ENCODE measurements around the gene IDH2.
"Not testable (repeated sequence)": the region's sequence is repeated elsewhere in the genome, so short reads cannot be mapped to it uniquely, and the experiment has no call there.

Gene IDH2

DNA sequence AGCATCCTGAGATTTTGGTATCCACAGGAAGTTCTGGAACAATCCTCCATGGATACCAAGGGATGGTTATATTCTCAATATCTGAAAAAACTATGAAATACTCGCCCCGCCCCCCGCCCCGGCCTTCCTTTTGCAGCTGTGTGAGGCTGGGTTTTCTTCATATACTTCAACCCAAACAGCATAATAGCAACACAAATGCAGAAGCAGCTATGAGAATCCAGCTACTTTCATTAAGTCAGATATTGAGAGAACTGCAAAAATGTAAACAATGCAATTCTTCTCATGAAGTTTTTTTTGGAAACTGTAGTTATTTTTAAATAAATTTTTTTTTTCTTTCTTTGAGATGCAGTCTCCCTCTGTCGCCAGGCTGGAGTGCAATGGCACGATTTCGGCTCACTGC lies 10.9 kb upstream of the IDH2 start:
- no peak for DNase-seq

DNA sequence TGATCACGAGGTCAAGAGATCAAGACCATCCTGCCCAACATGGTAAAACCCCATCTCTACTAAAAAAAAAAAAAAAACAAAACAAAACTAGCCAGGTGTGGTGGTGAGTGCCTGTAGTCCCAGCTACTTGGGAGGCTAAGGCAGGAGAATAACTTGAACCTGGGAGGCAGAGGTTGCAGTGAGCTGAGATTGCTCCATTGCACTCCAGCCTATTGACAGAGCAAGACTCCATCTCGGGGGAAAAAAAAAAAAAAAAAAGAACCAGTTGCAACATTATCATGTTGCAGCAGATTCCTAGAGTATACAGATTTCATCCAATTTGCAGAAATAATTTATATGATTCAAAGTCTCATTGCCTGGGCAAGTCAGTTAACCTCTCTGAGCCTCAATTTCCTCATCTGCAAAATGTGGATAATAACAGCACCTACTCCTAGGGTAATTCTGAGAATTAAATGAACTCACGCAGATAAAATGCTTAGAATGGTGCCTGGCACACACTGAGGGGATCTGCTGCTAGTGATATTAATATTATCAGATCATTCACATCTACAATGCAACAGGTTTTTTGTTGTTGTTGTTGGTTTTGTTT lies 7.0 kb upstream of the IDH2 start:
- peak in 1 of 2 donors; percentile 15 for DNase-seq

DNA sequence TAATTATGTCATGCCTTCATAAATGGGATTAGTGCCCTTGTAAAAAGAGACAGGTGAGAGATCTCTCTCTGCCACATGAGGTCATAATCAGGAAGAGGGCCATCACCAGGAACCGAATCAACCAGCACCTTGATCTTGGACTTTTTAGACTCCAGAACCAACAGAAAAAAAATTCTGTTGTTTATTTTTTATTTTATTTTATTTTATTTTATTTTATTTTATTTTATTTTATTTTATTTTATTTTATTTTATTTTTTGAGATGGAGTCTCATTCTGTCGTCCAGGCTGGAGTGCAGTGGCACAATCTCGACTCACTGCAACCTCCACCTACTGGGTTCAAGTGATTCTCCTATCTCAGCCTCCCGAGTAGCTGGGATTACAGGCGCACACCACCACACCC lies 5.8 kb upstream of the IDH2 start:
- not testable (repeated sequence) for DNase-seq

DNA sequence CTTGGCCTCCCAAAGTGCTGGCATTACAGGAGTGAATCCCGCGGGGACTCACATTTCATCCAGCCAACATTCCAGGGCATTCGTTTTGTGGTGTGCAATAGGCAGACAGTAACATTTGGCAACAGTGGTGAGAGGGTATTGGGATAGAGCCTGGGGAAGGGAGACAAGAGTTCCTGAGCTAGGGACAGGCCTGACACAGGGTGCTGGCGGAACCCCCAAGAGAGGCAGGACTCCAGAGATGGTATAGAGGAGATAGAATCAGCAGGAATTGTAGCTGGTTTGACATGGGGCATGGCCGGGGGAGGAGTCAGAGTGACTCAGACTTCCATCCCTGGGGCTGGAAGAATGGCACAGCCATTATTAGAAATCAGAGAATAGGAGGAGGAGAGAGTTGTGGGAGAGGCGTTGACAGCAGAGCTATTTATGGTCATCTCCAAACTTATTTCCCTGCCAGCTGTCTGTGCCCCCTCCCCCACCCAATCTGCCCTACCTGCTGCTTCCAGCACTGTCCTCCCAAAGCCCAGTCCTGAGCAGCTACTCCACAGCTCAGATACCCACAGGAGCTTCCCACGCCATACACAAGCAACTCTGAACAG lies 4.4 kb upstream of the IDH2 start:
- DNase-seq, result no peak

DNA sequence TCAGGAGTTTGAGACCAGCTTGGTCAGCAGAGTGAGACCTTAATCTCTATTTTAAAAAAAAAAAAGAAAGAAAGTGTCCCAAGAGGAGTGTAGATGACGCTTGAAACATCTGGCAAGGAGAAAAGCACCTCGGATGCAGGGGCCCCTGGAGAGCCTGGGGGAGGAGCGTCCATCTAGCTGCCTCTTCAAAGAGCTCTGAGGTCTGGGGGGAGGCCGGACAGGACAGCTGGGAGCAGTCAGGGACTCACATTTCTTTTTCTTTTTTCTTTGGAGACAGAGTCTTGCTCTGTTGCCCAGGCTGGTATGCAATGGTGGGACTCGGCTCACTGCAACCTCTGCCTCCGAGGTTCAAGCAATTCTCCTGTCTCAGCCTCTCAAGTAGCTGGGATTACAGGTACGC lies 3.3 kb upstream of the IDH2 start:
- DNase-seq, result no peak

DNA sequence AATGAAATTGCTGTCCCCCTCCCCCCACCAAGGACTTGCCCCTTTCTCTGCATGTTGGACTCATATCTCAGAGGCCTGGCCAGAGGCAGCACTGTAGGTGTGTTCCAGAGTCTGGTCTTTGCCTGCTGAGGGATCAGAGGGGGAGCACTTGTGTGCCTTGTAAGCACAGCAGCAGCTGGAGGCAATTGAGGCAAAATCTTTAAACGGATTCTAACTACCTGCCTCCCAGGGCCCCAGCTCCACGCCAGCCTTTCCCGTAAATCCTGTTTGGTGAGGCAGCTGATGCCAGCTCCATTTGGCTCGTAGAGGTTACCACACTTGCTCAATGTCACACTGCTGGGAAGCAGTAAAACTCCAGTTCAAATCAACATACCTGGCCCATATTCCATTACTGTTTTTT lies 2.3 kb upstream of the IDH2 start:
- DNase-seq, result no peak

DNA sequence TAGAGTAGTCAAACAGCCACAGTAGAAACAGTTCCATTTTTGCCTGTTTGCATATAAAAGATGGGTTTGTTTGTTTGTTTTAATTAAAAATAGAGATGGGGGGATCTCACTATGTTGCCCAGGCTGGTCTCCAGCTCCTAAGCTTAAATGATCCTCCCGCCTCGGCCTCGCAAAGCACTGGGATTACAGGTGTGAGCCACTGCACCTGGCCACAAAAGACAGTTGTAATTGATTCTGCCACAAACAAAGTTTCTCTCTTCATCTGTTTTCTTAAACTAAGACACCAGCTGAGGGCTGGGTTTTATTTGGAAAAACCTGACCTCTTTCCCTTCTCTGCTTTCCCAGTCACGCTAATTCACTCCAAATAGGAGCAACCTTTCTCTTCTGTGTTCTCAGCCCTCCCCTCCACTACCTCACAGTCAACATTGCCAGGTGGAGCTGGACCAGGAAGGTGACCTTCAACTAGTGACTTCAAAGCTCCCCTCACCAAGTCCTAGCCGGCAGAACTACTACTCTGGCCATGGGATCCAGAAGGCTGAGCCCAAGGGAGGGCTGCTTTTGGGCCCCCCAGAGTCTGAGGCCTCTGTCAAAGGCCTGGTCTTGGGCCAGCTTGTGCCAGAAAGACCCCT lies 1.5 kb upstream of the IDH2 start:
- DNase-seq, result no peak

DNA sequence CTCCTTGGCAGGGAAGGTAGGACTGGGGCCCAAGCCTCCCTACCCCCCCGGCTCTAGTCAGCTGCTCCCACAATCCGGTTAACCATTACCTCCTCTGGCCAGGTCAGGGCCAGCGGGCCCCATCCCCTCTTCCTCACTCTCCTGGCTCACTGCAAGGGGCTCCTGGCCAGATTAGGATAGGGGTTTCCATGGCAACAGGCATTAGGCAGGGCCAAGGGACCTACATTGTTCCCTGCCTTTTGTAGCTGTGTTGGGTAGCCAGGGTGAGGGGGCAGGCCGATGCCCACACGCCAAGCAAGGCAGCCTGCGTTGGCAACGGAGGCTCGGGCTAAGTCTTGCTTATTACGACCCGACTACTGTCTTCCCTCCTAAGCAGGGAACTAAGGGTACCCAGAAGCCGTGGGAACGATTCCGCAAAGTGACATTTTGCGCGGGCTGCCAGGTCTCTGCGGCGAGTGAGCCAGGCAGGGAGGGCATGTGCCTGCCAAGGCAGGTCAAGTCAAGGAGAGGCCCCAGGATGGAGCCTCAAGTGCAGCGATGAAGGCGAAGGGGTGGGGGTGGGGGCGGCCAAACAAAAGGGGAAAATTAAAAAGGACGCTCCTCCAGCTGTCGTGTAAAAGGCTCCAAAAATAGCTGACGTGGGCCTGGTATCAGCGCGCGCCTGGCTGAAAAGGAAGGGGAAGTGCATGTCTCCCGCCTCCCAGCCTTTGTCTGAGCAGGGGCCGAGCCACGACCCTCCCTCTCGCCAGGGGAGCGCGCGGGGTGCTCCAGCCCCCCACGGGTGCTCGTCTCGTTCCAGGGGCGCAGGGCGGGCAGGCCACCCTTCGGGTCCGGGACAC lies 919 bp downstream of the IDH2 start:
- DNase-seq, result peak in 1 of 2 donors; percentile 54

DNA sequence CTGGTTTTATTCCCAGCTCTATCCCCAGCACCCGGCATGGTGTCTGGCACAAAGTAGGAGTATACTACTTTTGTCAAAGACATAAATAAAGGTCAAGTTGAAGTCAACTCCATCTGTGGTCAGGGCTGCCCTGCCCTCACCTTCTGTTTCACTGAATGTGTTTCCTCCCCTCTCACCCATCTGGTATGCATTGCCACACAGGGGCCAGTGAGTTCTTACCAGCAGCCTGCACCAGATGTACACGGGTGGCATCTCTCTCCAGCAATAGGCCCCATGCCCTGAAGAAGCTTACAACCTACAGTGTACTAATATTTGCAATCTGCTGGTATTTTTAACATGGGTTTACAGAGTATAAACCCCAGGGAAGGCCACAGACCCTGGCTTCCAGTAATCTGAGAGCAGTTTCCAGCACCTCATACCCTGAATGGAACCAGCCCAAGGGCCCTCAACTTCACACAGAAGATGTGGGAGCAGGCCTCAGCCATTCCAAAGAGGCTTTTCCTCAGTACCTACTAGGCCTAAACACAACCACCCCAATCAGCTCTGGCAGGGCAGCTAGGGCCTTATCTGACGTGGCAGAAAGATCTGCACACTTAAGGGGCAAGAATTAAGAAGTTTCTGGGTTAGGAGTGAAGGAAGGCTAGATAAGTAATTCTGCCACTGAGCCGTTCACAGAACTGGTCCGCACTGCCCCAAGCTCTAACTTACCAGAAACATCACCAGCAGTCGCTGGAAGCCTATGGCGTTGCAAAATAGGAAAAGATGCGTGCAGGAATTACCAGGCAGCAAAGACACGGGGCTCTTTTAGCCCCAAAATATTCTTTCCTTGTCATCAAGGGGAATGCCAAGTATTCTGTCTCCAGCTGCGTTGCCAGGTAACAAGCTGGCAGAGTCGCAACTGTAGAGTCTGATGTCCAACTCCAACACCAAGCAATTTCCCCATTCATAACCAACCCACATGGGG lies 2.1 kb downstream of the IDH2 start:
- DNase-seq, result peak in 1 of 2 donors; percentile 48

DNA sequence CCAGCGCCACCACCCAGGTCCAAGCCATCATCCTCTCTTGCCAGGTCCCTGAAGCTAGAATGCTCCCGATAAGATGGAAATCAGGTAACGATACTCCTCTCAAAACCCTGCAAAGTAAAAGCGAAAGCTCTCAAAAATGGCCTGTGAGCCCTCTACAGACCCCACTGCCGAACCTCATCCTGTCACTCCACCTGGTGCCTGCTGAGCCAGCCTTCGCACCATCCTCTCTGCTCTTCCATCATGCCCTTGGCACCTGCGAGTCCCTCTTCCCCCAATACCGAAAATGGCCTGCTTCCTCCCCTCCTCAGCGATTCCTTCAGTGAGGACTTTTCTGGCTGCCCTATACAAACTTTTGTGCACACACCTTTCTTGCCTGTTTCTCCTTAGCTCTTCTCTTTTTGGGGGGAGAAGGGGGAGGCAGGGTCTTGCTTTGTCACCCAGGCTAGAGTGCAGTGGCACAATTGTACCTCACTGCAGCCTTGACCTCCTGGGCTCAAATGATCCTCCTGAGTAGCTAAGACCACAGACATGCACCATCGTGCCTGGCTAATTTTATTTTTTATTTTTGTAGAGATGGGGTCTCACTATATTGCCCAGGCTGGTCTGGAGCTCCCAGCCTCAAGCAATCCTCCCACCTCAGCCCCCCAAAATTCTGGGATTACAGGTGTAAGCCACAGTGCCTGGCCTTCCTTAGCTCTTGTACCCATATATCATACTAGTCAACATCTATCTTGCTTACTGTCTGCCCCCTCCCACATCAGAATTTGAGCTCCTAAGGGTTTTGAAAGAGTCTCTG lies 3.0 kb downstream of the IDH2 start:
- no peak for DNase-seq

DNA sequence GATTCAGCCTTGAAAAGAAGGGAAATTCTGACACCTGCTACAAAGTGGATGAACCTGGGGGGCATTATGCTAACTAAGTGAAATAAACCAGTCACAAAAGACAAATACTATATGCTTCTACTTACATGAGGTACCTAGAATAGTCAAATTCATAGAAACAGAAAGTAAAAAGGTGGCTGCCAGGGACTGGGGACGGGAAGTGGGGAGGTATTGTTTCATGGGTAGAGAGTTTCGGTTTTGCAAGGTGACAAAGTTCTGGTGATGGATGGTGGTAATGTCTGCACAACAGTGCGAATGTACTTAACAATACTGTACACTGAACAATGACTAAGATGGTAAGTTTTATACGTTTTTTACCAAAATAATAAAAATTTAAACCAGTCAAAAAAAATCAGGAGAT lies 4.8 kb downstream of the IDH2 start:
- peak in 1 of 2 donors; percentile 35 for DNase-seq

DNA sequence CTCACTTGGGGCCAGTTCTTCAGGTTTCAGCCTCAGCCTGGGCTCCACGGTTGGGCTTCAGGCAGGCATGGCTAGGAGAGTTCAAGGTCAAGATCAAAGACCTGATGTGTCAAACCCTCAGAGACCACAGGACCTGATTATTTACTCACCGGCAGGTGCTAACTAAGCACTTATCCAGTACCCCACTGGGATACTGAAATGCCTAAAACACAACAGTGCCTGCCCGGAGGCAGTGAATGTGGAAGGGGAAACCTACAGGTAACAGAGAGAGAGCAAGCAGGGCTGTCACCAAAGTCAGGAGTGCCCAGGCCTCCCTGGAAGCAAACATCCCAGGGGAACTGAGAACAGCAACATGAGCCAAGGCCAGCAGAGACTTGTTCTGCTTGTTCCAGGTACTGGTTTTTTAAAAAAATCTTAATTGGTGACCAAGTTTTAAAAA lies 6.7 kb downstream of the IDH2 start:
- DNase-seq, result no peak

DNA sequence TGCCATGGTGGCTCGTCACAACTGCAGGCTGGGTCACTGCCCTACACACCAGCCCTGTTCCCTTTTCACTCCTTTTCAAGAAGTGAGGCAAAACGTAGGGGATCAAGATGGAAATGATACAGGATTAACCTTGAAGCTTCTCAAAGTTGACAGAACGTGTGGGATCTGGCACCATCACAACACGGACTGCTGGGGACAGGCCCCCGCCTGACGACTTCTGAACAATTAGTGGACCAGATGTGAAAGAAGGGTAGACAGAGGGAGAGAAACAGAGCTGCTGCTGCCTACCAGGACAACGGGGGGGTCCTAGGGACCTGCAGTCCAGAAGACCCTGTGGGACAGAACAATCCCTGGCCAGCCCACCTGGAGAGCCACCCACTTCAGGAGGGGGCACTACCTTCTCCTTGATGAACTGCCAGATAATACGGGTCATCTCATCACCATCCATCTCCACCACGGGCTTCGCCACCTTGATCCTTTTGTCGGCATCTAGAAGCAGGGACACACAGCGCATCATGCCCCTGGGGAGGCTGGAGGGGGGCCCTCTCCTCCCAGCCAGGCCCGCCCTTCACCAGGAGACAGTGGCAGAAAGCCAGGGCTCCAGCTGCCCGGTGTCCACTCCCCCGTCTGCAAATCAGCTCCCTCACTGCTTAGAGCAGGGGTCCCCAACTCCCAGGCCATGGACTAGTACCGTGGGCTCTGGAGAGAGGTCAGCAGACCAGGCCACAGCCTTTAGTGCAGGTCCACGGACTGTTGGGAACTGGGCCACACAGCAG lies 10.9 kb downstream of the IDH2 start:
- DNase-seq, result no peak

DNA sequence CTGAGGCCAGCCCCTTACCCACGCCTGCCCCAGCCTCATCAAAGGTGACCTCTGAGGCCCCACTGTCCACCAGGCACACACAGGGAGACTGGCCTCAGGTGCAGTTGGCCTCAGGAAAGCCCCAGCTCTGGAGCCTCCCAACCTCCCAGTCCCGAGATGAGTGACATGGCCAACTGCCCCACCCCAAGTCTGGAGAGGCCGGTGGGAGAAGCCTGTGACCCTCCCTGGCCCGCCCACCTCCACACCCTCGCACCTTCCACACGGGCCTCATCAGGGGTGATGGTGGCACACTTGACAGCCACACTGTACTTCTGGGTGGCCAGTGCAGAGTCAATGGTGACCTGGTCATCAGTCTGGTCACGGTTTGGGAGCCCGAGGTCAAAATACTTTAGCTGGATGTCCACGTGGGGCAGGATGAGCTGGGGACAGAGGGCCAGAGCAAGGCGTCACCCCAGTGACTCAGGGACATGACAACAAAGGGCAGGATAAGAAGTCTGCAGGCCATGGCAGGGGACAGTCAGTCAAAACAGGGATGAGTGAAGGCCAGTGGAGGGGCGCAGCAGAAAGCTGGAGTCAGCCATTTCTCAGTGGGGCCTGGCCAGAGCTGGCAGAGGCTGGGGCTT lies 11.9 kb downstream of the IDH2 start:
- no peak for DNase-seq

DNA sequence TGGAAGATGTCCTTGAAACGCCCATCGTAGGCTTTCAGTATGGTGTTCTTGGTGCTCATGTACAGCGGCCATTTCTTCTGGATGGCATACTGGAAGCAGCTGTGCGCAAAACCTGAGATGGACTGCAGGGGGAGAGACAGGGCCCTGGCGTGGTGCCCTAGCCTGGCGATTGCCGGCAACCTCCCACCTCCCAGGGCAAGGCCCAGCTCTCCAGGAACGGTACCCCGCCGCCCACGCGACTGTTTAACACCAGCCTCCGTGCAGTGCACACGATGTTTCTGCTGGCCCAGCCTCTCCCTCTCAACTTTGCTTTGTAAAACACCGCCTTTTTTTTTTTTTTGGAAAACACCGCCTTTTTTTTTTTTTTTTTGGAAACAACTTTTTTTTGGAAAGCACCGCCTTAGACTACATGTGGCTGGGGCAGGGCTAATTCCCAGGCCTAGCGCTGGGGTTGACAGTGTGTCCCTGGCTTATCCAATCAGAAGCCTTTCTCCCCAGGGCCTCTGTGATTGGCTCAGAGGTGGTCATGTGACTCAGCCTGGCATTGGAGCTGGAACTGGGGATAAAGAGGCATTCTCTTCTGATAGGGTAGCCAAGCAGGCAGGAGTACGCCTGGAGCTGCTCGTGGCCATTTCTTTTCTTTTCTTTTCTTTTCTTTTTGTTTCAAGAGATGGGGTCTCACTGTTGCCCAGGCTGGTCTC lies 14.7 kb downstream of the IDH2 start:
- peak in 1 of 2 donors; percentile 29 for DNase-seq

DNA sequence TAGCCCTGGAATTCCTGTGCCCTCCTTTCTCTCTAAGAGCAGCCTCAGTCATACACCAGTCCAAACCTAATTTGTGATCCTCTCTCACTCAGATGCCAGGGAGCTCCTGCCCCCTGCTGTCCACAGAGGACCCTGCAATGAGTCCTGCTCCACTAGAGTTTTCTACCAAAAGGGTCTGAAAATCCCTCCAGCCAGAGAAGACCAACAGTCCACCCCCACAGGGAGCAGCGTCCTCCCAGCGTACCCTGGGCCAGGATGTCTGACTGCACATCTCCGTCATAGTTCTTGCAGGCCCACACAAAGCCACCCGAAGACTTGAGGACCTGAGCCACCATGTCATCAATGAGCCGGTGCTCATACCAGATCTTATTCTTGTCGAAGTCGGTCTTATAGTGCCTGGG lies 15.4 kb downstream of the IDH2 start:
- peak in 1 of 2 donors; percentile 67 for DNase-seq

DNA sequence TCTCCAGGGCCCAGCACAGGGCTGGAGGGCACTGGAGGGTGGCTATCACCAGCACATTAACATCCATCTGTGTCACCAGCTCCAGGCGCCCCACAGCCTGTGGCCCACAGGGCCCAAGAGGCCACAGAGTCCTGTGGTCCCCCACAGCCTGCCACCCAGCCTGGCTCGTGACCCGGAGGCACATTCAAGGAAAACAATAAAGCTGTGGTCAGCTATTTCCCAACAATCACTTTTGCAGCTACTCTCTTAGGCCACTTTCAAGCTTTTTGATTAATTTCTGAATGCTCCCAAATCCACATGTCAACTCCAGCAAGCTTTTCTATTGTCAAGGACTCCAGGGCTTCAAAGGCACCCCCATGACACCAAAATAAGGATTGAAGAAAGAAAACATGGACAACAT lies 16.7 kb downstream of the IDH2 start:
- DNase-seq, result no peak

DNA sequence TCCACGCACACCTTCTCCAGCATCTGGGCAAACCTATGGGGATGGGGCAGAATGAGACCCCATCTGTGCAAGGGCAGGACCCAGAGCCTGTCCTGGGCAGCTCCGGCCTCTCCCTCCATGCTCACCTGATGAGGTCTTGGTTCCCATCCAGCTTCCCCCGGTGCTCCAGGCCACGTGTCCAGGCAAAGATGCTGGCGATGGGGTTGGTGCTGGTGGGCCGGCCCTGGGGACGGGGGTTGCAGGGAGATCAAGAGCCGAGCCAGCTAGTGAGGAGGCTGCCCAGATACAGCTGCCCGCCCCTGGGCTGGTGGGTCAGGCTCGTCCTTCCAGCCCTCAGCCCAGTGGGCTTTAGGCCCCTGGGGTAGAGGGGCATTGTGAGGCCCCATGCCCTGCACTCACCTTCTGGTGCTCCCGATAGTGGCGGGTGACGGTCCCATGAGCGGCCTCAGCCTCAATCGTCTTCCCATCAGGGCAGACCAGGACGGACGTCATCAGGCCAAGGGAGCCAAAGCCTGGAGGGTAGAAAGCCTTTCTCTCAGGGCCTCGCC lies 17.3 kb downstream of the IDH2 start:
- DNase-seq, result no peak

DNA sequence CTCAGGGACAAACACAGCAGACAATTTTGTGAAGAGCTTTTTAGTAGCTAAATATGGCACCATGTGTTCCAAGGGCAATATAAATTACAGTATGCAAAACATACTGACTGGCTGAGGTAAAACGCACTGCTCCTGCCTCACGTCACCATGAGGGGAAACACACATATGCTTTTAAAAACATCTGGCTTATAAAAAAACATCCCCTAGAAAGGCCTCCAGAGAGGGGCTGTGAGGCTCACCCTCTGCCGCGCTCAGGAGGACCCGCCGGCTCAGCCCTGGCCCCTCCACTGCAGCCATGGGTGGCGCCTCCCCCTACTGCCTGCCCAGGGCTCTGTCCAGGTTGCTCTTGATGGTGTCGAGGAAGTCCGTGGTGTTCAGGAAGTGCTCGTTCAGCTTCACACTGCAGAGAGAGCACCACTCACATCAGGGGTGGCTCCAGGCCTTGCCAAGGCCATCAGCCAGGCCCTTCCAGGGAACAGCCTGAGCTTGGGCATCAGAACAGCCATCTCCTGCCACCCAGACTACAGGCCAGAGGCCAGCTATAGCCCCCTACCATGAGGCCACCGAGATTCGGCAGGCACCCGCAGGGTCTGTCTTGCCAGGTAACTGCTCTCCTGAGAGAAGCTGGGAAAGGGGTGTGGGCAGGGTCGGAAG lies 18.2 kb downstream of the IDH2 start:
- no peak for DNase-seq
